SH-SY5Y (cell line): ENCODE data around the gene TEPSIN.

Experiments used
- GATA2 ChIP-seq: IDR thresholded peaks from 2 replicates; pipeline ENCODE4 v1.6.1; 2011; ENCODE audit warnings: mild to moderate bottlenecking, low read depth, low read length
- GATA3 ChIP-seq: IDR thresholded peaks from 2 replicates; pipeline ENCODE4 v1.6.1; 2011; ENCODE audit warnings: low read depth, mild to moderate bottlenecking, low read length, moderate library complexity

DNA sequence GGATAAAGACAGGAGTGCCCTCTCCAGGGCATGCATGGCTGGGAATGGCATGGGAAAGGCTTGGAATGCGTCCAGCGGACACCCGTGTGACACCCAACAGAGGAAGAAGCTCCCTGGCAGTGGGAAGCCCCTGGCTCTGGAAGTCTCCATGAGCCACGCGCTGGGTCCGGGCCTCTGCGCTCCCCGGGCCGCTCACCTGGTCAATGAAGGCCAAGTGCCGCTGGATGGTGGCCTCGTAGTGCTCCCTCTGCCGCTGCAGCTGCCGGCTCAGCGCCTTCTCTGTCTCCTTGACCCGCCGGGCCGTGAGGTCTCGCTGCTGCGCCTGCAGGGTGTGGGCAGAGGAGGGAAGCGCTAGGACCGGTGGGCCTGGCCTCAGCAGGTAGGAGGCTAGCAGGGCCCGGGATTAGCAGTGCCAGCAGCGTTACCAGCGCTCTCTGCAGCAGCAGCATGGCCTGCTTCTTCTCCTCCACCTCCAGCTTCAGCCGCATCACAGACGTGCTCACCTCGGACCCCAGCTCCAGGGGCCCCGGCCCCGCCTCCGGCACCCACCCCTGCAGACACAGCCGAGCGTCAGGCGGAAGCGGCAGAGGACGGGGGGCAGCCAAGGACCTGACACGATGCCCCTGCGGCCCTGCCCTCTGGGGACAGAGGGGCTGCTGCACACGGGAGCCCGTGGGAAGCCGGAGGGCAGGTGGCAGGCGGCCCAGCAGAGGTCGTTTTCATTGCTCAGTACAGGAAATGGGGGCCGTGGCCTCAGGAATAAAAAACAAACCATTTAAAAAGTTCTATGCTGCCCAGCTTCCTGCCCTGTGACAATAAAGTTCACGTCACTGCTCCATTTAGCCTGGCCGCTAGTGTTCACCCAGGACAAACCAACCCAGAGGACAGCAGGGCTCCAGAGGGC, 42.1 kb downstream of the TEPSIN start:
- TF ChIP-seq GATA2: no peak
- no peak for TF ChIP-seq GATA3
